Central memory CD4-positive, alpha-beta T cell (primary cell): ENCODE measurements around the gene PPP4R2.
"Not testable (repeated sequence)": the region's sequence is repeated elsewhere in the genome, so short reads cannot be mapped to it uniquely, and the experiment has no call there.

Source experiments
- DNase-seq: peaks from one replicate; pipeline ENCODE4 v3.0.0; 2022

The PPP4R2 gene

GRCh38 chr3:72977060-72977808, 19.4 kb upstream of the PPP4R2 start:
- DNase-seq = no peak

GRCh38 chr3:72982609-72983366, 13.8 kb upstream of the PPP4R2 start:
- no peak for DNase-seq

- no peak for DNase-seq
These were observed 11.0 kb upstream of the PPP4R2 start for GRCh38 chr3:72985576-72985975.

GRCh38 chr3:72990701-72991395, 5.8 kb upstream of the PPP4R2 start:
- DNase-seq = no peak

GRCh38 chr3:72991522-72991921, 5.1 kb upstream of the PPP4R2 start:
- no peak for DNase-seq

GRCh38 chr3:72993391-72993790, 3.2 kb upstream of the PPP4R2 start:
- DNase-seq = no peak

- no peak for DNase-seq
These were observed 1.3 kb upstream of the PPP4R2 start for GRCh38 chr3:72995337-72995736.

GRCh38 chr3:72996121-72996472, 514 bp upstream of the PPP4R2 start:
- no peak for DNase-seq

GRCh38 chr3:72997421-72997961, 880 bp downstream of the PPP4R2 start:
- peak; percentile 45 for DNase-seq

GRCh38 chr3:72998466-72998865, 1.9 kb downstream of the PPP4R2 start:
- DNase-seq = no peak

- peak; percentile 16 for DNase-seq
These were observed 3.3 kb downstream of the PPP4R2 start for GRCh38 chr3:72999951-73000350.

GRCh38 chr3:73003050-73003449, 6.4 kb downstream of the PPP4R2 start:
- DNase-seq = not testable (repeated sequence)

- no peak for DNase-seq
These were observed 7.7 kb downstream of the PPP4R2 start for GRCh38 chr3:73004316-73004715.

- DNase-seq = no peak
These were observed 11.5 kb downstream of the PPP4R2 start for GRCh38 chr3:73007992-73008712.

GRCh38 chr3:73009008-73009407, 12.4 kb downstream of the PPP4R2 start:
- DNase-seq = no peak

- no peak for DNase-seq
These were observed 13.1 kb downstream of the PPP4R2 start for GRCh38 chr3:73009750-73010149.

GRCh38 chr3:73010158-73010557, 13.5 kb downstream of the PPP4R2 start:
- no peak for DNase-seq

- DNase-seq = no peak
These were observed 21.7 kb downstream of the PPP4R2 start for GRCh38 chr3:73018298-73018697.

GRCh38 chr3:73018790-73019441, 22.3 kb downstream of the PPP4R2 start:
- DNase-seq = no peak

- DNase-seq = no peak
These were observed 24.8 kb downstream of the PPP4R2 start for GRCh38 chr3:73021301-73021835.

GRCh38 chr3:73024836-73025235, 28.2 kb downstream of the PPP4R2 start:
- DNase-seq = no peak
